Erythroblast (primary cell): Measurements from ENCODE around the gene GALK2.
"Not testable (repeated sequence)": the region's sequence is repeated elsewhere in the genome, so short reads cannot be mapped to it uniquely, and the experiment has no call there.

ENCODE experiments used
- DNase-seq, 2 experiments: peaks; one replicate each; lab custom pipeline; 2025; lab: John Stamatoyannopoulos, UW
- GATA1 ChIP-seq: IDR thresholded peaks from 2 replicates; pipeline ENCODE4 v1.6.1; 2011; ENCODE audit warnings: low read depth, mild to moderate bottlenecking, control low read depth, low read length, moderate library complexity
- POLR2A ChIP-seq: IDR thresholded peaks from 2 replicates; pipeline ENCODE4 v1.6.1; 2011; ENCODE audit warnings: mild to moderate bottlenecking, low read length

Gene GALK2

GRCh38 chr15:49255966-49256759, 86.1 kb downstream of the GALK2 start:
- no peak for DNase-seq
- no peak for TF ChIP-seq POLR2A
- TF ChIP-seq GATA1 = no peak

- DNase-seq = not testable (repeated sequence)
These were observed 95.1 kb downstream of the GALK2 start for GRCh38 chr15:49265117-49265516.

GRCh38 chr15:49265911-49266310, 95.9 kb downstream of the GALK2 start:
- DNase-seq = no peak
- no peak for TF ChIP-seq POLR2A
- no peak for TF ChIP-seq GATA1

- no peak for TF ChIP-seq GATA1
- TF ChIP-seq POLR2A = no peak
- DNase-seq = no peak
These were observed 100.7 kb downstream of the GALK2 start for GRCh38 chr15:49270541-49271421.

GRCh38 chr15:49273734-49274318, 103.8 kb downstream of the GALK2 start:
- DNase-seq = no peak
- TF ChIP-seq GATA1 (no peak), POLR2A (no peak)

GRCh38 chr15:49278751-49279150, 108.7 kb downstream of the GALK2 start:
- TF ChIP-seq GATA1 (no peak), POLR2A (no peak)
- no peak for DNase-seq

GRCh38 chr15:49279521-49280456, 109.7 kb downstream of the GALK2 start:
- DNase-seq = no peak
- TF ChIP-seq POLR2A = no peak
- TF ChIP-seq GATA1 = no peak

- no peak for TF ChIP-seq GATA1
- no peak for TF ChIP-seq POLR2A
- no peak for DNase-seq
These were observed 112.3 kb downstream of the GALK2 start for GRCh38 chr15:49282366-49282765.

GRCh38 chr15:49286649-49287404, 116.8 kb downstream of the GALK2 start:
- TF ChIP-seq POLR2A (no peak), GATA1 (no peak)
- DNase-seq = no peak

GRCh38 chr15:49287481-49287880, 117.4 kb downstream of the GALK2 start:
- no peak for DNase-seq
- TF ChIP-seq GATA1 (no peak), POLR2A (no peak)

GRCh38 chr15:49288391-49288790, 118.3 kb downstream of the GALK2 start:
- DNase-seq = no peak
- no peak for TF ChIP-seq POLR2A
- no peak for TF ChIP-seq GATA1

GRCh38 chr15:49290191-49290590, 120.1 kb downstream of the GALK2 start:
- no peak for TF ChIP-seq POLR2A
- DNase-seq = no peak
